ENCODE data around the gene EPN1. TPM values are rescaled to one million over a fixed set of nuclear protein-coding genes. Genes with fewer than 3 reads are reported as not detected.

The EPN1 gene
- total and polyA plus RNA-seq, 2 of the 13 experiments (the other 11 are each of a cell fraction or from before 2014, with no cell fraction given) = 28.9 to 31.7 TPM

- no peak for TF ChIP-seq ZNF234 (CRISPR knock-in tag; conservative IDR thresholded peaks at IDR 0.05)
- TF ChIP-seq ZHX2 (IDR thresholded peaks at IDR 0.05; ENCODE audit: low read depth) = no peak
- TF ChIP-seq ZHX2 (CRISPR knock-in tag; IDR thresholded peaks at IDR 0.05; ENCODE audit: borderline replicate concordance) = 0 out of 2 replicates have a peak, but pooled peaks have one; percentile 40
- TF ChIP-seq ZKSCAN1 (IDR thresholded peaks at IDR 0.05; ENCODE audit: low read length) = peak; percentile 60
- peak; percentile 78; the same call in 1 of the 2 replicates for TF ChIP-seq HIC2 (CRISPR knock-in tag; IDR thresholded peaks at IDR 0.05; ENCODE audit: low read depth)
- no peak for TF ChIP-seq ATM (IDR thresholded peaks at IDR 0.05; ENCODE audit: borderline replicate concordance)
- 0 out of 2 replicates have a peak, but pooled peaks have one; percentile 25 for TF ChIP-seq PHF21A (CRISPR knock-in tag; IDR thresholded peaks at IDR 0.05)
- peak; percentile 79 for TF ChIP-seq IRF2 (CRISPR knock-in tag; IDR thresholded peaks at IDR 0.05)
- TF ChIP-seq HNF4G (IDR thresholded peaks at IDR 0.05; ENCODE audit: borderline replicate concordance, low read depth, low read length) = peak; percentile 85
- peak; percentile 63; the same call in 1 of the 2 replicates for TF ChIP-seq HNF4G (CRISPR knock-in tag; IDR thresholded peaks at IDR 0.05; ENCODE audit: borderline replicate concordance, low read depth)
- peak; percentile 69; the same call in 1 of the 2 replicates for TF ChIP-seq DRAP1 (CRISPR knock-in tag; IDR thresholded peaks at IDR 0.05)
- TF ChIP-seq HNRNPH1 (optimal IDR thresholded peaks at IDR 0.05; ENCODE audit: low read depth, low read length) = no peak
- TF ChIP-seq ZNF335 (CRISPR knock-in tag; IDR thresholded peaks at IDR 0.05) = peak; percentile 82; the same call in 1 of the 2 replicates
- 0 out of 2 replicates have a peak, but pooled peaks have one; percentile 2 for TF ChIP-seq ZNF501 (CRISPR knock-in tag; IDR thresholded peaks at IDR 0.05)
- 0 out of 2 replicates have a peak, but pooled peaks have one; percentile 21 for TF ChIP-seq PPARG (CRISPR knock-in tag; conservative IDR thresholded peaks at IDR 0.05)
- TF ChIP-seq ZBTB21 (CRISPR knock-in tag; IDR thresholded peaks at IDR 0.05) = no peak
- TF ChIP-seq ZNF337 (CRISPR knock-in tag; IDR thresholded peaks at IDR 0.05; ENCODE audit: borderline replicate concordance, low read depth) = no peak
- no peak for TF ChIP-seq LBX2 (CRISPR knock-in tag; IDR thresholded peaks at IDR 0.05; ENCODE audit: borderline replicate concordance)
- no peak for TF ChIP-seq ZNF891 (CRISPR knock-in tag; IDR thresholded peaks at IDR 0.05)
Observed at GRCh38 chr19:55683449-55684261, 8.6 kb downstream of the EPN1 start (continued).
